GM18867 (cell line): ENCODE measurements around the gene CHD5.
"Not testable (repeated sequence)": the region's sequence is repeated elsewhere in the genome, so short reads cannot be mapped to it uniquely, and the experiment has no call there.

Experiments
- ATAC-seq: cut with Tn5 transposase; IDR thresholded peaks from one replicate; pipeline ENCODE4 v1.9.1; 2021; ENCODE audit warnings: mild to moderate bottlenecking, moderate library complexity; ENCODE audit not compliant: unreplicated experiment

CHD5 gene

GRCh38 chr1:6180268-6180706 lies at the start of gene CHD5:
Gene CHD5 (minus strand): TSS chr1:6180321. CDS start chr1:6180023, 298 bp downstream.
- no peak for ATAC-seq

GRCh38 chr1:6225651-6226050 lies 45.5 kb upstream of the CHD5 start:
- ATAC-seq, result no peak

- no peak for ATAC-seq
These were observed 44.6 kb upstream of the CHD5 start for GRCh38 chr1:6224718-6225117.

GRCh38 chr1:6223617-6224016 lies 43.5 kb upstream of the CHD5 start:
- no peak for ATAC-seq

- no peak for ATAC-seq
These were observed 42.5 kb upstream of the CHD5 start for GRCh38 chr1:6222636-6223035.

- no peak for ATAC-seq
These were observed 41.2 kb upstream of the CHD5 start for GRCh38 chr1:6221210-6221784.

GRCh38 chr1:6220236-6220635 lies 40.1 kb upstream of the CHD5 start:
- ATAC-seq, result no peak

- ATAC-seq, result not testable (repeated sequence)
These were observed 39.5 kb upstream of the CHD5 start for GRCh38 chr1:6219641-6220040.

GRCh38 chr1:6218375-6219164 lies 38.4 kb upstream of the CHD5 start:
- no peak for ATAC-seq

- no peak for ATAC-seq
These were observed 32.3 kb upstream of the CHD5 start for GRCh38 chr1:6212193-6212959.

GRCh38 chr1:6211731-6212130 lies 31.6 kb upstream of the CHD5 start:
- ATAC-seq, result no peak

GRCh38 chr1:6210591-6211355 lies 30.7 kb upstream of the CHD5 start:
- ATAC-seq, result no peak

GRCh38 chr1:6209661-6210580 lies 29.8 kb upstream of the CHD5 start:
- no peak for ATAC-seq

GRCh38 chr1:6208723-6209660 lies 28.9 kb upstream of the CHD5 start:
- ATAC-seq, result no peak

- no peak for ATAC-seq
These were observed 27.8 kb upstream of the CHD5 start for GRCh38 chr1:6207921-6208320.

- ATAC-seq, result no peak
These were observed 27.2 kb upstream of the CHD5 start for GRCh38 chr1:6207075-6207885.

GRCh38 chr1:6206520-6206855 lies 26.4 kb upstream of the CHD5 start:
- ATAC-seq, result no peak

- peak; percentile 55 for ATAC-seq
These were observed 25.9 kb upstream of the CHD5 start, which contains the start of gene RNF207 for GRCh38 chr1:6205849-6206519. Gene RNF207 (plus strand): TSS chr1:6206119. CDS start chr1:6206536, 417 bp downstream.
